CD4-positive, alpha-beta T cell treated with Interleukin-15 for 4 hours (primary cell): ENCODE results near the gene DLG1.

Source experiments
- DNase-seq: peaks from one replicate; pipeline ENCODE4 v3.0.0-alpha.2; 2020; ENCODE audit warnings: low spot score

Gene DLG1

DNA sequence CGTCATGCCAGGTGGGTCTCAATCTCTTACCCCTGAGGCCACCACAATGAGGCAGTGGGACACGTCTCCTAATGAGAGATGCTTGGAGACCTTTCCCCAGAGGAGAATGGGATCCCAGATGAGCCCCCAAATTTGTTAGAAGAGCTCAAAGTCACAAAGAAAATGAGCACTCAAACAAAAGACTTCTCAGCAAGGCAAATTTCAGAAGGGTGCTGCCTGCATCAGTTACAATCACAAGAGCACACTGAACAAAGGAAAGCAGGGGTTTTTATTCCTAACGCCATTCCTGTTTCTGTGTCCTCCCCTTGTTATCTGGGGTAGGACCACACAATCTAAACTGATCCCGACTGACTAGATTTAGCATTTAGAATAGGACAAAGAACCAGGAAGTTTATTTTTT lies 50.1 kb downstream of the DLG1 start:
- DNase-seq = no peak

DNA sequence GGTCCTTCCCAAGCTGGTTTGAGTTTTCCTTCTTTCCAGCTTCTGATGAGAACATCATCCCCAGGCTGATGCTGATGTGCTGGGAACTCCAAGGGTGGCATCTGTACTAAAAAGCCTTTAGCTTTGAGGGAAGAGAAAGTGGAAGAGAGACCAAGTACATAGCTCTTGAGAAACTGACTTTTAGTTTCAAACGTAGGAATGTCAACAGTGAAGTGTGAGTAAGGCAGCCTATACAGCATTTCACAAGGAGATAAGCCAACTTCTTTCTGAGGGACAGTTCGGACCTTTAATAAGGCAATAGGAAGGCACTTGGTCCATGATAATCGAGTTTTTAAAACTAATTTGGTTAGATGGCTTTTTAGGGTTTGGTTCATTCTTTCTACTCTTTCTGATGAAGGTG lies 53.7 kb downstream of the DLG1 start:
- no peak for DNase-seq

DNA sequence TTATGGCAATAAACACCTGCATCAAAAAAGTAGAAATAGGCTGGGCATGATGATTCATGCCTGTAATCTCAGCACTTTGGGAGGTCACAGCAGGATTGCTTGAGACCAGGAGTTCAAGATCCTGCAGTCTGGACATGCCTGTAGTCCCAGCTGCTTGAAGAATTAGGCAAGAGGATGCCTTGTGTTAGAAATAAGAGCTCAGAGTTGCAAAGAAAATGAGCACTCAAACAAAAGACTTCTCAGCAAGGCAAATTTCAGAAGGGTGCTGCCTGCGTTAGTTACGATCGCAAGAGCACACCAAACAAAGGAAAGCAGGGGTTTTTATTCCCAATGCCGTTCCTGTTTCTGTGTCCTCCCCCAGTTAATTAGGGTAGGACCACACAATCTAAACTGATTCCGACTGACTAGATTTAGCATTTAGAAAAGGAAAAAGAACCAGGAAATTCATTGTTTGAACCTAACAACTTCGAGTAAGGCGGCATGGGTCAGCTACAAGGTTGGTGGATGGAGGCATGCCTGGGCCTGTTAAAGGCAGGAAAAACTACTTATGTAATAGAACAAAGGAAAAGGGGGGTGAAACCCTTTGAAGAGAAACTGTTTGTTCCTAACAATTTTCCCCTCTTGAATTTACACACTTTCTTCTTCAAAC lies 55.5 kb downstream of the DLG1 start:
- no peak for DNase-seq

DNA sequence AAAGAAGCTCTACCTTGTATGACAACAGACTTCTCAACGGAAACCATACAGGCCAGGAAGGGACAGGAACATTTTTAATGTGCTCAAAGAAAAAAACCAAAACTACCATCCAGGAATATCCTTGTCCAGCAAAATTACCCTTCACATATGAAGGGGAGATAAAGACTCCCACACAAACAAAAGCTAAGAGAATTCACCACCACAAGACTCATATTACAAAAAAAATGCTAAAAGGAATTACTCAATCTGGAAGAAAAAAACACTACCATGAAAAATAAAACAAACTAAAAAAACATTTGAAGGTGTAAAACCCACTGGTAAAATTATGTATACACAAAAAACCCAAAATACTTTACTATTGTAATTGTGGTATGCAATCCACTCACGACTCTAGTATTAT lies 57.2 kb downstream of the DLG1 start:
- no peak for DNase-seq

DNA sequence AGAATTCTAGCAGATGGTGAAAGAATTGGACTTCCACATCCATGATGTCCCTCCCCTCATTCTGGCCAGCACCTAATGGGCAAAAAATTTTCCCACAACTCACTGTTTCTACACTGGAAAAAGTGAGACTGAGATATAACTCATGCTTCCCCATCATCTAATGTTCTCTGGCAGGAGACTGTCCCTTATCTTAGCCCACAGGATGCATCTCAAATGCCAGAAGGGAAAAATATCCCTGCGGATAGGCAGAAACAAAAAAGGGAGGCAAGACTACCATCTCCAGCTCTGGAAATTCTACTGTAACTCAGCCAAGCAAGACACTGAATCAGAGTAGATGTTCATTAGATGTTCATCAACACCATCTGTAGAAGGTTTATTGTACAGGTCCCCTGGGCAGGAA lies 58.6 kb downstream of the DLG1 start:
- DNase-seq = no peak

DNA sequence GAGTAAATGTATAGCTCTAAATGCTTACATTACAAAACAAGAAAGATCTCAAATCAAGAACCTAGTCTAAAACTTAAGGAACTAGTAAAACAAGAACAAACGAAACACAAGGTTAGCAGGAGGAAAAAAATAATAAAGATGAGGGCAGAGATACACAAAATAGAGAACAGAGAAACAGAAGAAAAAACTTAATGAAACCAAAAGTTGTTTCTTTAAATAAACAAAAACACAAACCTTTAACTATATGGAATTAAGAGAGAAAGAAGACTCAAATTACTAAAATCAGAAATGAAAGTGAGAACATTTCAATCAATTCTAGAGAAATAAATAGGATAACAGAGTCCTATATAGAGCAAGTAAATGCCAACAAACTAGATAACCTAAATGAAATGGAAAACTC lies 59.6 kb downstream of the DLG1 start:
- no peak for DNase-seq

DNA sequence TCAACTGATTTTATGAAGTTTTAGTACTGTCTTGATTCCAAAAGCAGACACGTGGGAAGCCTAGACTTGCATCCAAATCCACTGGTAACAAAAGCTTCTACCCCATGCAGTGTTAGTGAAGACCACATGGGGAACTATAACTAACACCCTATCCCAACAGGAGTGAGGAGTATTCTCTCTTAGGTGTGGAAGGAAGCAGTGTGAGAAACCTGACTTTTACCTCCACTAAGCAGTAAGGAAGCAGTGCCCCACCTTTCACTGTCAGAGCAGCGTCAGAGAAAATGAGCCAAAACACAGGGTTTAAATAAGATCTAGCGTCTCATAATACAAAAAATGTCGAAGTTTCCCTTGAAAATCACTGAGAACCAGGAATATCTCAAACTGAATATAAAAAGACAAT lies 60.5 kb downstream of the DLG1 start:
- no peak for DNase-seq

DNA sequence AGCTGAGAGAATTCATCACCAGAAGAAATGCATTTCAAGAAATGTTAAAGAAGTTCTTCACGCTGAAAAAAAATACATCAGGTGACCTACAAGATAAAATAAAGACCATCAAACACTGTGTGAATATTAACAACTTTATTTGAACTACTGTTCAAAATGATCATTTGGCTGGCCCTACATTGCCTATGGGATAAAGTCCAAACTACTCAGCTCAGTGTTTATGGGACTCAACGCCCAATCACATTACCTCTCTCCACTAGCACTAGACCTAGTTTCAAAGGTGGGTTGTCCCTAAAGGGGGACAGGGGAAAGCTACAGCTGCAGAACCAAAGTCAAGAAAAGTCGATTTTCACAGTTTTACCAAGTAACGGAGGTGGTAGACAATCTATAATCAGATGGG lies 62.0 kb downstream of the DLG1 start:
- DNase-seq = no peak

DNA sequence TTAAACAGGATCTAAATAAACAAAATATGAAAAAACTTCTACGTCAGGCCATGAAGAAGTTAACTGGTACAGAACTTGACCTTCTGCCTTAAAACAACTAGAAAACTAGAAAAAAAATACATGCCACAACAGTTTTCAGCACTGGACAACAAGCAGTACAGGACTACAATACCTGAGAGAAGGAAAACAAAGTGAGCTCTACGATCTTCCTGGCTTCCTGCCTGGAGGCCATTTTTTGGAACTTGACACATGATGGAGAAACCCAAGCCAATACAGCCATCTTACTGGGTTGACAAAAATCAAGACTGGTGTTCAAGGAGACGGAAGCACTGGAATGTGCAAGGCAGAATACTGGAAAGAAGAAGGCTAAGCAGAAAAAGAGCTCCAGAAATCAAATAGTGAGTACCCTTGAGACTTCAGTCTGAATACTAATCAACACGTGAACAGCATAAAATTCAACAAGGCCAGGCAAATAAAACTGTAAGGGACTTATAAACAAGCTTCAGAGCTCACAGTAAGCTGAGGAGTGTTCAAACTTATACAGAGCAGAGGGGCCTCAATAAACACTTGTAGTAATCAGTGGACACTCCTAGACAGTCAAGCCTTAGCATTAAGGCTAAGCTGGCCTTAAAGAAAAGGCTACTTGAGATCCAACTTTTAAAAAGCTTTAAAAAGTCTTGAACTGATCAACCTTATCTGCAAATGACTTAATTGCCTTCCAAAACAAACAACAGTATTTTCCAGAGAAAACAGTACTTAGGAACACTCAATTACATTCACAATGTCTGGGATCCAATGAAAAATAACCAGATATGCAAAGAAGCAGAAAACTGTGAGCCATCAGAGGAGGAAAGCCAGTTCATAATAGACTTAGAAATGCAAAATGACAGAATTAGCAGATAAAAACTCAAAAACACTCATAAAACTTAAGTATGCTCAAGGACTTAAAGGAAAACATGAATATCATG lies 63.2 kb downstream of the DLG1 start:
- DNase-seq = no peak

DNA sequence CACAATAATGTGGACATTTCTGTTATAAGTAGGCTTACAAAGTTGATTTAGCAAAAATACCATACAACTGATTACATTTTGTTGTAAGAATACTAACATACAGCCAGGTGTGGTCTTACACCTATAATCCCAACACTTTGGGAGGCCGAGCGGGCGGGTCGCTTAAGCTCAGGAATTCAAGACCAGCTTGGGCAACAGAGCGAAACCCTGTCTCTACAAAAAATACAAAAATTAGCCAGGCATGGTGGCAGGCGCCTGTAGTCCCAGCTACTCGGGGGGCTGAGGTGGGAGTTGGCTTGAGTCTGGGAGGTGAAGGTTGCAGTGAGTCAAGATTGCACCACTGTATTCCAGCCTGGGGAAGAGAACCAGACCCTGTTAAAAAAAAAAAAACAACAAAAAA lies 67.1 kb downstream of the DLG1 start:
- DNase-seq = no peak

DNA sequence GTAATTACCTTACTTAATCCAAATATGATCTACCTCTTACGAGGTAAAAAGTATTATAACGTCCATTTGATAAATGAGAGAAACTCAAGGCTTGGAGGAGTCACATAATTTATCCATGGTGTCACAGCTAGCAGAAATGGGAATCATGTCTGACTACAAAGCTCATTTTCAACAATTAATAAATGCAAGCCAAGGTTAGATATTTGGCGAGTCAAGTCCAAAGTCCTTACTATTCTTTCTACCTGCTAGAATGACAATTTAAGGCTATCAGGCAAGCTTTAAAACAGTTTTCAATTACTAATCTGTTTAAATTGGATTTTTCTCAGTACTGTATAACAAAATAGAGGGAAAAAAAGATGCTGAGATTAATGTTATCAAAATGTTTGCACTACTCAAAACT lies 68.6 kb downstream of the DLG1 start:
- DNase-seq = no peak

DNA sequence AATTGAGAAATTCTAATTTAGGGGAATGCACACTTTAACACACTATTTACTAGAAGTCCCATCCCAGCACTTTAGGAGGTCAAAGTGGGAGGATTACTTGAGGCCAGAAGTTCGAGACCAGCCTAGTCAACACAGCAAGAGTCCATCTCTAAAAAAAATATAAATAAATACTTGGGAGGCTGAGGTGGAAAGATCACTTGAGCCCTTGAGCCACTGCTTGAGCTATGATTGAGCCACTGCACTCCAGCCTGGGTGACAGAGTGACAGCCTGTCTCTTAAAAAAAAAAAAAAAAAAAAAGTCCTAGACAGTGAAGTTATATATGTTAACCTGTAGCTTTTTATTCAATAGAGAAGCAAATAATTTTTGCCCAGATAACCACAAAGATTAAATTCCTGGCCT lies 69.2 kb downstream of the DLG1 start:
- no peak for DNase-seq

DNA sequence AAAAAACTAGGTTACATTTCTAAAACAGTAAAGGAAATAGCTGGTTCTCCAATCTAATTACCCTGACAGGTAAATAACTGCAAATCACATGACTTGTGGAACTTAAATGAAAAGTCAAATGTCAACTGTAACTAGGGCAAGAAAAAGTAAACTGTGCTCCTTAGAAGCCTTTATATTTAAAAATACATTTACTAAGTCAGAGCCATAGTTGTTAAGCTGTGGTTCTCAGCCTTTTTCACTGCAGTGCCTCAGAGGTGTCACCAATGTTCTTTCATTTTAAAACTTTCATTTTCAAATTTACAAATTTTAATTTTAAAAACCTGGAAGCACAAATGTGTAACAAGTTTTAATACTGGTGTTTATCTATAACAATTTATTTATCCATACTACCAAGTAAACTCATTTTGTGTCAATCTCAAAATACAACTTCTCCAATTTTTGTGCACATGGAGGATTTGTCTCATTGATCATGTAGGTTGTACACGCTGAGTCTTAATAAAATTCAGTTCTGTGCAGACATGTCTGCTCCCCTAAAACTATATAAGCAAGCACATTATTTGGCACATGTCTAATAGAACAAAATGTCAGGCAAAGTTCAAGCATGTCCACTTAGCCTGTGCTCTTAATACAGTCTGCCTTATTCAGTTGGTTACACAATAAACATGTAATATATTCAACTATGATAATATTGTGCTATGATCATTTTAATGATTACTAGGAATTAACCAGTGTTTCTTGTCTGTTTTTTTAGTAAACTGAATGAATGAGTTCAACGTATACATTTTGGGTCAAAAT lies 70.4 kb downstream of the DLG1 start:
- no peak for DNase-seq

DNA sequence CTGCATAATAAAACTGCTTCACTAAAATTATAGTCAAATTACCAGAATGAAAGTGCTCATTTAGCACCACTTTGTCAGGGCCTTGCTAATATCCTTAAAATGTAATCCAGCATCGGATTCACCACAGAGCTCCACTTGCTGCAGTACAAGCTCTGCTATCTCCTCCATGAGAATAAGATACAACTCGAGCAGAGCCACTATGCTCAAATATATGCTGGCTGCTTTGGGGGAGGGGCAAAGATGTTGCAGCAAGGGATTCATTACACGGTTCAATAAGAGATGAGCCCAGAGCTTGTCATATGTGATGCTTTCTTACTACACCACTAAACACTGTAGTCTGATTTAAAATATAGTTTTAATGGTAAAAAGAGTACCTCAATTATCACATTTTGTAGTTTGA lies 72.2 kb downstream of the DLG1 start:
- no peak for DNase-seq

DNA sequence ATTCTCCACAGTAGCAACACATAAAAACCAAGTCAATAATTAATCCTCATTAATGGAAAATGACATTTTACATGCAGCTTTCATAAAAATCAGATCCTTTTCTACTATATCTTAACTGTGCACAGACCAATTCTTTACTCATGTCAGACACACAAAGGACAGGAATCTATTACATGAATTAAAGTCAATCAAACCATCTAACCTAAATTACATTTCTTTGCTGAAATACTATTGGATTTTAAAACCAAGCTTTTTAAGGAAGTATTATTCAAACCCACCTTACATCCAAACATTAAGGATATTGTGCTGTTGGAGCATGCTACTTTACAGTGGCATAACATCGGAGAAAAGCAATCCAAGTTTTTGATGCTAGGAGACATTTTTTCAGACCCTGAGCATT lies 72.8 kb downstream of the DLG1 start:
- DNase-seq = no peak

DNA sequence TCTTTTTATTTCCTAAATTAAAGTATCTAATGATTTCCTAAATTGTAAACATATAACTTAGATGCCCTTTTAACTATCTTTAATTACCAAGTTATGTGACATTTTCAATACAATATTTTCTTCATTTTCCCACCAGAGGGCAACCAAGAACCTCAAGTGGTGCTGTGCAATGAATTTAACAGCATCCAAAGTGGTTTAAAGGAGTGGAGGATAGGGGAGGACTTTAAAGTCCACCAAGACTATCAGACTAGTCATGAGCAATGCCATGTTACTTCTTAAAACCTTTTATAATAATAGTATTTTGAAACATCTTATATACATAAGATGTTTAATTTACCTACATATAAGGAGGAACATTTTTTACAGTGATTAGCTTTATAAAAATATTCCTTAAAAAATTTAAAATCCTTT lies 74.4 kb downstream of the DLG1 start:
- DNase-seq = peak; percentile 36

DNA sequence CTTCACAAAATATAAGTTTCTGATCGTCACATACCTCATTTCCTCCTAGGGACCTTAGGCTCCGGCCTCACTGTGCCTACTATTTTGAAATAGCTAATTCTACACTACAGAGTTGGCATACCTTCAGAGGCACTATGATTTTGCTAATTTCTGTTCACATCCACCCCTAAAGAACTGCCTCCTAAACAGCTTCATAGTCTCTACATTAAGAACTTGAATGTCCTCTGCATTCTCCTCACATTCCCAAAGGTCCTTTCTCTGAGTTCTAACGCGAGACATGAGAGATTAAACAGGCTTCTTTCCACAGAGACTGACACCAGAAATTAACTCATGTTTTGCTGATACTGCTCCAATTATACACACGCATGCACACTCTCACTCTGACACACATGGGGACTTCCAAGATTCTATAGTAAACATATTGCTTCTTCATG lies 75.5 kb downstream of the DLG1 start:
- DNase-seq = no peak

DNA sequence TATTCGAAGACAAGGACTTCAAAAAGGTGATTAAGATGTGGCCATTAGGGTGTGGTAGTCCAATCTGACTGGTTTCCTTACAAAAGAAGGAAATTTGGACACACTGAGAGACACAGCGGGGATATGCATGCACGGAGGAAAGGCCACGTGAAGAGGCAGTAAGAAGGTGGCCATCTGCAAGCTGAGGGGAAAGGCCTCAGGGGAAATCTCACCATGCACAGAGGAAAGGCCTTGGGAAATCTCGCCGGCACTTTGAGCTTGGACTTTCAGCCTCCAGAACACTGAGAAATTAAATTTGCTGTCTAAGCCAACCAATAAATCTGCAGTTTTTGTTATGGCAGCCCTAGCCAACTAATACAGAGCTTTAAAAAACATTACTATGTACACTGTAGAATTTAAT lies 78.8 kb downstream of the DLG1 start:
- DNase-seq = no peak

DNA sequence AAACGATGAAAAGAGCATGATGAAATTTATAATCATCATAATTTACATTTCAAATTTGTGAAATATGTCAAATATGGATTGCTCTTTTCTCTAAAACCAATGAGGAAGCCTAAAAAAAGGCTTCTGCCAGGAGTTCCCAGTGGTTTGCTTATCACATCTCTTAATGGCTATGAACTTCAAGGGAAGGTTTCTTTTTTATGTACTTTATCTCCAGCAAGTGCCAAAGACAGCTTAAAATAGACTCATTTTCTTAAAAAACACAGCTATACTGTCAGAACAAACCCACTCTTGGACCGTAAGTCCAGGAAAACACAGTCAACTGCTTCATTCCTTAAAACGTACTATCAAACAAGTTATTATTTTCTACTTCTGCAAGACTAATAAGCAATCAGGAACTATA lies 80.2 kb downstream of the DLG1 start:
- DNase-seq = no peak

DNA sequence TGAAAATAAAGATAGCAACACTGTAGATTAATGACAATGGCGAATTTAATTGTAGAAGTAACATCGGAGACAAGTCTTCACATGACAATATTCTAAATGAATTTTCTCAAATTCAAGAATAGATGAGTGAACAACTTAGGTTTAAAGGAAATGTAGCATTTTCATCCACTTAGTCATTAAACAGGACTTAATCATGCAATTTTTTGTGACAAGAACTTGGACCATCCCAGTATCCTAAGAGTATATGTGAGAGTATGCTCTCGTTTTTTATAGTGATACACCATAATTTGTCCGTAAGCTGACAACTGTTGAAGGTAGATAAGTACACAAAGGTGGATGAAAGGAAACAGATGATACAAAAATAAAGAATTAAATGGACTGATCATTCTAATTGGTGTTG lies 81.5 kb downstream of the DLG1 start:
- DNase-seq = no peak

DNA sequence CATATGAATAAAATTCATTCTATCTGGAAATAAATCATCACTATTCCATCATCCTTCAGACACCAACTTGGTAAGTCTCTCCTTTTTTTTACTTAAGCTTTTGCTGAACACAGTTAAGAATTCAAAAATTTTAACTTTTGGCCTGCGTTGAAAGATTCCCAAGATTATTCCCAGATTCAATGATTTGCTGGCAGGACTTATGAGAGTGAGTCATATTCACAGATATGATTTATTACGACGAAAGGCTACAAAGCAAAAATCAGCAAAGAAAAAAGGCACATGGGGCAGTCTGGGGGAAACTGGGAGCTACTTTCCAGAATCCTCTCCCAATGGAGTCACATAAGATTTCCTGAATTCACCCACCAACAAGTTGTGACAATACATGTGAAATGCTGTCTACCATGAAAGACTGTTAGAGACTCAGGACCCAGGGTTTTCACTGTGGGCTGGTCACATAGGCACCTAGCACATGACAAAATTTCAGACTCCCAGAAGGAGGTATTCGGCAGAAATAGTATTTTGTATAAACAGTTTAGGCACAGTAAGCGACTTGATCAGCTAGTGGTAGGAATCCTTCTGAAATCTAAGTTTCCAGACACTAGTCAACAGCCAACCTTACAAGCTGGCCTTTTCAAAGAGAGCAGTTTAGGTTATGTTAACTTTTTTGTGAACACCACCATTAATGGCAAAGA lies 82.1 kb downstream of the DLG1 start:
- no peak for DNase-seq

DNA sequence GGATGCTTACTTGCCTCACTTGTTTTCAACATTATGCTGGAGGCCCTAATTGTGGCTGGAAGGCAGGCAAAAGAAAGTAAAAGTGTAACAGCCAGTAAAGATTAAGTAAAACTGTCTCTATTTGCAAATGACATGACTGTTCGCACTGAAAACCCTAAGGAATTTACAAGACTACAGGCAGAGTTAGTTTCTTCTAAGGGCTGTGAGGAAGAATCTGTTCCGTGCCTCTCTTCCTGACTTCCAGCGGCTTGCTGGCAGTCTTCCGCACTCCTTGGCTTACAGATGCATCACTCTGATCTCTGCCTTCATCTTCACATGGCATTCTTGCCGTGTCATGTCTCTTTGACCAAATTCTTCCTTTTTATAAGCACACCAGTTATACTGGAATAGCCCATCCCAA lies 86.1 kb downstream of the DLG1 start:
- DNase-seq = no peak
